Fibroblast of peridontal ligament (primary cell): ENCODE results near the gene NISCH.

ENCODE experiments used
- DNase-seq: peaks from one replicate; pipeline ENCODE4 v3.0.0-alpha.2; 2010; ENCODE audit errors: extremely low read depth

The NISCH gene

GRCh38 chr3:52537165-52537620, 81.8 kb downstream of the NISCH start:
- no peak for DNase-seq

- DNase-seq = no peak
Observed at GRCh38 chr3:52537726-52538421, 82.5 kb downstream of the NISCH start.

GRCh38 chr3:52539010-52539653, 83.7 kb downstream of the NISCH start:
- no peak for DNase-seq

GRCh38 chr3:52541050-52541449, 85.6 kb downstream of the NISCH start:
- no peak for DNase-seq
